ENCODE measurements around the gene SGSM2.

SGSM2 gene

DNA sequence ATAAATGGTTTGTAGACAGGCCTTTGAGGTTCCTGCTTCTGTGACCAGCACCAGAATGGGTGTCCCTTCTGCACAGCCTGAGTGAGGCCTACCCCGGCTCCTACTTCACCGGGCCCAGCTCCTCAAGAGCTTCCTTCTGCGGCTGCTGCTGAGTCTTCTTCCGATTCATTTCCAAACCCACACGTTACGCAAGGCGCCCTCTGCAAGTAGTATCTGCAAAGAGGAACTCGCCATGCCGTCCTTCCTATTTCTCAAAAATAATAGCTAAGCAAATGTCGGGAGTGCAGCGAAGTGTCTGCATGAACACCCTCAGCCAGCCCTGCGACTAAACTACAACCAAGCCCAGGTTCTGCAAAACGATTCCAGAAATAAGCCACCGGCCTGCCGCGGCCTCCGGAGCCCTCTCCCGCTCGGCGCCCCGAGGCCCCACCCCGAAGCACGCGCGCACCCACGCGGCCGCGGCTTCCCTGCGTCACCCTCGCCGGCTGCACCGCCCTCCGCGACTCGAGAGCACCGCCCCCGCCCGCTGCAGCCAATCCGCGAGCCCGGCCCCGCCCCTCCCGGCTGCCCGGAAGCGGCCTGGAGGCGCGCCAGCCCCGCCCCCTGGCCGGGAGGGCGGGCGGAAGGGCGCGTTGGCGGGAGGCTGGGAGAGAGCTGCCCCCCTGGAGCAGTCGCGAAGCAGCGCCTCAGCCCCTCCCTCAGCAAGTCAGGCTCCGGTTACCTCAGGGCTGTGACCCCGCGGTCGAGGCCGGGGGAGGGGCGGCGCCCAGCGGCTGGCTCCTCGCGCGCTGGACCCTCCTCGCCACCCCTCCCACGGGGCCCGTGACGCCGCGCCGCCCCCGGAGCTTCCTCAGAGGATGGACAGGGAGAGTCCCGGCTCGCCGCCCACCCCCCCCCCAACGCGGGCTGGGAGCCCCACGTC lies 55.2 kb downstream of the SGSM2 start:
- TF ChIP-seq POLR2AphosphoS5 (IDR thresholded peaks at IDR 0.05; ENCODE audit: low read depth, low read length) (peak; percentile 59), SIN3A (IDR thresholded peaks at IDR 0.05; ENCODE audit: borderline replicate concordance, insufficient read depth, low read length) (peak; percentile 43; the same call in 1 of the 2 replicates), TAF1 (IDR thresholded peaks at IDR 0.05; ENCODE audit: borderline replicate concordance, insufficient read depth, low read length) (peak; percentile 76; the same call in 1 of the 2 replicates), FOXP2 (optimal IDR thresholded peaks at IDR 0.05; ENCODE audit: borderline replicate concordance, extremely low read depth, extremely low read length, insufficient read depth) (no peak)
- TF ChIP-seq, protein P1, sequence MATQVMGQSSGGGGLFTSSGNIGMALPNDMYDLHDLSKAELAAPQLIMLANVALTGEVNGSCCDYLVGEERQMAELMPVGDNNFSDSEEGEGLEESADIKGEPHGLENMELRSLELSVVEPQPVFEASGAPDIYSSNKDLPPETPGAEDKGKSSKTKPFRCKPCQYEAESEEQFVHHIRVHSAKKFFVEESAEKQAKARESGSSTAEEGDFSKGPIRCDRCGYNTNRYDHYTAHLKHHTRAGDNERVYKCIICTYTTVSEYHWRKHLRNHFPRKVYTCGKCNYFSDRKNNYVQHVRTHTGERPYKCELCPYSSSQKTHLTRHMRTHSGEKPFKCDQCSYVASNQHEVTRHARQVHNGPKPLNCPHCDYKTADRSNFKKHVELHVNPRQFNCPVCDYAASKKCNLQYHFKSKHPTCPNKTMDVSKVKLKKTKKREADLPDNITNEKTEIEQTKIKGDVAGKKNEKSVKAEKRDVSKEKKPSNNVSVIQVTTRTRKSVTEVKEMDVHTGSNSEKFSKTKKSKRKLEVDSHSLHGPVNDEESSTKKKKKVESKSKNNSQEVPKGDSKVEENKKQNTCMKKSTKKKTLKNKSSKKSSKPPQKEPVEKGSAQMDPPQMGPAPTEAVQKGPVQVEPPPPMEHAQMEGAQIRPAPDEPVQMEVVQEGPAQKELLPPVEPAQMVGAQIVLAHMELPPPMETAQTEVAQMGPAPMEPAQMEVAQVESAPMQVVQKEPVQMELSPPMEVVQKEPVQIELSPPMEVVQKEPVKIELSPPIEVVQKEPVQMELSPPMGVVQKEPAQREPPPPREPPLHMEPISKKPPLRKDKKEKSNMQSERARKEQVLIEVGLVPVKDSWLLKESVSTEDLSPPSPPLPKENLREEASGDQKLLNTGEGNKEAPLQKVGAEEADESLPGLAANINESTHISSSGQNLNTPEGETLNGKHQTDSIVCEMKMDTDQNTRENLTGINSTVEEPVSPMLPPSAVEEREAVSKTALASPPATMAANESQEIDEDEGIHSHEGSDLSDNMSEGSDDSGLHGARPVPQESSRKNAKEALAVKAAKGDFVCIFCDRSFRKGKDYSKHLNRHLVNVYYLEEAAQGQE (IDR thresholded peaks at IDR 0.05; ENCODE audit: insufficient read depth in 1 of 2, low read depth in 2 of 2, low read length in 2 of 2) = no peak

DNA sequence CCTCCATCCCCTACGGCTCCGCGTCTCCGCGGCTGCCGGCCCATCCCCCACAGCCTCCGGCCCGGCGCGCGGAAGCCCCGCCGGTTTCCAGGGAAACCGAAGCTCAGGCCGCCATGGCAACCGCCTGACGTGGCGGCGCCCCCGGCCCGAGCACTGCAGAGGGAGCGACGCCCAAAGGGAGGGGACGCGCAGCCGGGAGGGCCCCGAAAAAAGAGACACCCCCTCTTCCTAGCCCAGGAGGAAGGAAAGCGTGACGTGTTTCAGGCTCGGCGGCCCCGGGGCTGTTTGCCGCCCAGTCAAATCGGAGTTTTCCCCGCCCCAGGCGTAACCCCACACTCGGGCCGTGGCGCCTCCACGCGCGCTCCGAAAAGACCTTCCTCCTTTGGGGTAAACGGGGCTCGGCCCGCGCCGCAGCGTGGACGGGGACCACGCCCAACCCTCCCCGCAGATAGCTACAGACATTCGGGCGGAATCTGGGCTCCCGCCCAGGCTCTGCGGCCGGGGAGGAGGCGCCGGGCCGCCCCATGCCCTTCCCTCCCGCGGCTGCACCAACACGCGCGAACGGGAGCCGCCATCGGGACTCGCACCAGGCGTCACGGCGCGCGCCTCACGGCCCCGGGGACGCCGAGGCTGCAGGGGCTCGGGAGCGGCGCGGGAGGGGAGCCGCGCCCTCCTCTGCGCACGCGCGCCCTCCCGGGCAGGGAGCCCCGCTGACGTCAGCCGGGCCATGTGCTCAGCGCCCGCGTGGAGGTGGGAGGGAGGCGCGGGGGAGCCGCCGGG lies 56.1 kb downstream of the SGSM2 start:
- TF ChIP-seq, protein P1 (IDR thresholded peaks at IDR 0.05; ENCODE audit: insufficient read depth in 1 of 2, low read depth in 2 of 2, low read length in 2 of 2) = peak in 1 of 2 experiments; percentile 33; a peak in 1 of 4 replicates
- TF ChIP-seq POLR2AphosphoS5 (IDR thresholded peaks at IDR 0.05; ENCODE audit: low read depth, low read length) (no peak), SIN3A (IDR thresholded peaks at IDR 0.05; ENCODE audit: borderline replicate concordance, insufficient read depth, low read length) (peak; percentile 90; the same call in 1 of the 2 replicates), FOXP2 (optimal IDR thresholded peaks at IDR 0.05; ENCODE audit: borderline replicate concordance, extremely low read depth, extremely low read length, insufficient read depth) (no peak), TAF1 (IDR thresholded peaks at IDR 0.05; ENCODE audit: borderline replicate concordance, insufficient read depth, low read length) (no peak)

DNA sequence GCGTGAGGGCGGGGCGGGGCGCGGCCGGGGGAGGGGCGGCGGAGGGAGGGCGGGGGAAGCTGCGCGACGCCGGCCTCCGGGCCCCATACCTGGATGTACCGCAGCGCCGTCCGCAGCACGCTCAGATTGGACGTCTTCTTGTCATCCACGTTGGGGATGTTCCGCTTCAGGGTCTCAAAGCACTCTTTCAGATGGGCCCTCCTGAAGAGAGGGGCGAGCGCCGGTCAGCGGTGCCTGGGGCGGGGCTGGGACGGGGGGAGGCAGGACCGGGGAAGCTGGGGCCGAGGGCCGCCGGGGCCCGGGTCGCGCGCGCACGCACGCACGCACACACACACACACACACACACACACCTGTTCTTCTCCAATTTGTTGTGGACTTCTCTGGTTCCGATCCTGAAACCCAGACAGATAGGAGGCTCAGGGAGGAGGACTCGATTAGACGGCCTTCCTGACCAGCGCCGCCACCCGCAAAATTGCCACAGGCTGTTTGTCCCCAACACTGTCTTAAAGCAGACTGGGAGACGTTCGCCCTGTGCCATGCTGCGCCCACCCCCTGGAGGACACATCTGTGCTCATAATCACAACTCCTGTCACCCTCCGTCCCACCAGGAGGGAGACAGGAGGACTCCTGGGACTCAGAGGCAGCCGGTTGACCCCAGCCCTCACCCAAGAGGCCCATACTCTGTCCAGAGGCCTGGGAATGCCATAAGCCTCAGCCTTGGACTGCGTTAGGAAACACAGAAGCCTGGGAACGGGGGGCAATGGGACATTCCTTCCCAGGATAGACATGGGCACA lies 56.9 kb downstream of the SGSM2 start:
- TF ChIP-seq SIN3A (IDR thresholded peaks at IDR 0.05; ENCODE audit: borderline replicate concordance, insufficient read depth, low read length) = 0 out of 2 replicates have a peak, but pooled peaks have one; percentile 25
- no peak for TF ChIP-seq TAF1 (IDR thresholded peaks at IDR 0.05; ENCODE audit: borderline replicate concordance, insufficient read depth, low read length)

DNA sequence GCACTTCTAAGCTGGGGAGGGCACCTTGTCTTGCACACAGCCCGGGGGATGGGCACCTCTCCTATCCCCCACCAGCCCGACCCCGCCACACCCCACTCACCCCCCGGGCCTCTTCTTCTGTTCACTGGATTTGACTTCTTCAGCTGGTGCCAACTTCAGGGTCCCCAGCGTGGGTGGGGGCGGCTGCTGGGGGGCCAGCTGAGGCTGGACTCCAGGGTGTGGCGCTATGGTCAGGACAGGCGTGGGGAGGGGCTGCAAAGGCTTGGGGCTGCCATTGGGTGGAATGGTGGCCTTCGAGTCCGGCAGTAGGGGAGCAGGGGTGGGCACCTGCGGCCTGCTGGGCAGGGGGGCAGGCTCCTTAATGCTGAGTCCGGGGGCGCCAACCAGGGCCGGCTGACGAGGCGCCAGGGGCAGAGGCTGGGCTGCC lies 57.5 kb downstream of the SGSM2 start:
- no peak for TF ChIP-seq POLR2AphosphoS5 (IDR thresholded peaks at IDR 0.05; ENCODE audit: low read depth, low read length)
- TF ChIP-seq TAF1 (IDR thresholded peaks at IDR 0.05; ENCODE audit: borderline replicate concordance, insufficient read depth, low read length) = no peak
- TF ChIP-seq, protein P1 (IDR thresholded peaks at IDR 0.05; ENCODE audit: insufficient read depth in 1 of 2, low read depth in 2 of 2, low read length in 2 of 2) = no peak
- TF ChIP-seq FOXP2 (optimal IDR thresholded peaks at IDR 0.05; ENCODE audit: borderline replicate concordance, extremely low read depth, extremely low read length, insufficient read depth) = no peak
- no peak for TF ChIP-seq SIN3A (IDR thresholded peaks at IDR 0.05; ENCODE audit: borderline replicate concordance, insufficient read depth, low read length)
